ENCODE measurements around the gene CAMTA2.
A peak's percentile ranks its signal among the peaks of the same experiment; 100 is the strongest.

Gene CAMTA2

GRCh38 chr17:4947411-4948165 lies 39.9 kb downstream of the CAMTA2 start:
- peak overlapping the region; percentile 90 to 99 (median 98) for H3K4me2 ChIP-seq
- peaks cover 46 to 57% (median 55%) of the 10 kb centered on the region in 11 experiments for H4K20me1 ChIP-seq
- no peaks in the 10 kb centered on the region for H3K27me3 ChIP-seq
- no peak for TF ChIP-seq Cebpa-rat (IDR thresholded peaks at IDR 0.05)
- no peaks in the 10 kb centered on the region for H3K9me3 ChIP-seq (replicated peaks in 1 of 11)
- peak overlapping the region; percentile 91 to 100 (median 99) for H3K9ac ChIP-seq
- H3K4me1 ChIP-seq, result peaks cover 55 to 69% (median 65%) of the 10 kb centered on the region in 10 experiments
- H3K4me3 ChIP-seq, result peak overlapping the region; percentile 85 to 100 (median 98)
- H3K36me3 ChIP-seq, result peaks cover 45 to 53% (median 51%) of the 10 kb centered on the region in 11 experiments
- H3K27ac ChIP-seq, result peak overlapping the region; percentile 90 to 99 (median 98)

- Histone ChIP-seq H3K27me3 (no peaks in the 10 kb centered on the region), H3K27ac (peak overlapping the region in 10 of 11 experiments; percentile 93 to 99 (median 98); a peak in 21 of 22 replicates), H3K4me2 (peak overlapping the region; percentile 90 to 99 (median 98)), H3K36me3 (peaks cover 49 to 59% (median 57%) of the 10 kb centered on the region in 11 experiments), H4K20me1 (peaks cover 51 to 63% (median 61%) of the 10 kb centered on the region in 11 experiments), H3K4me3 (peak overlapping the region; percentile 85 to 100 (median 98)), H3K9ac (peak overlapping the region; percentile 91 to 100 (median 99)), H3K9me3 (replicated peaks in 1 of 11) (no peaks in the 10 kb centered on the region), H3K4me1 (peaks cover 55 to 69% (median 66%) of the 10 kb centered on the region in 10 experiments)
- TF ChIP-seq Cebpa-rat (IDR thresholded peaks at IDR 0.05), result no peak
These were observed 40.5 kb downstream of the CAMTA2 start for GRCh38 chr17:4947010-4947410.

DNA sequence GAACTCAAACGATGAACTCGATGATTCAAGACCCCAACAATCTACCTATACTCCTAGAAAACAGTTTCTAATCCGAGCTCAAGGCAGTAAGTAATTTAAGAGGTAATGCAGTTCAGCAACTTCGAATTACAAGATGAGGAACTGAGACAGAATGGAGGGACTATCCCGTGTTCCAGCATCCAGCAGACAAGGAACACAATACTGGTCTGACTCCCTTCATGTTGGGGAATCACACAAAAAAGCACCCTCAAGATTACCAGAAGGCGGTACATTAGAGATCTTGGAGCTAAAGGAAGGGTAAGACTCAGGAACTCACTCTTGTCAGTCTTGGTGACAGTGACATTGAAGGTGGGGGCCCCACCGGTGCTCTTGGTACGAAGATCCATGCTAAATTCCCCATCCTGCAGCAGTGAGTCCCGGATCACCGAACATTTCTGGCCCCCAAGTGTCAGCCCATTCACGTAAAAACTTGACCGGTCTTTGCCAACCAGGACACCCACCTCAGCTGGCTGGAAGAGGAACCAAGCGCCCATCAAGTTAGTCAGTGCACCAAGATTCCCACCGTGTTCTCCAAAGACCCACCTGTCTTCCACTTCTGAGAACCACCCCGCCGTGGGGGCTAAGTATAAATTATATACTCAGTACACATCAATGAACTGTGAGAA lies 41.0 kb downstream of the CAMTA2 start:
- peak overlapping the region; percentile 85 to 100 (median 98) for H3K4me3 ChIP-seq
- peak overlapping the region in 10 of 11 experiments; percentile 93 to 99 (median 98); a peak in 20 of 22 replicates for H3K27ac ChIP-seq
- H3K9ac ChIP-seq, result peak overlapping the region; percentile 91 to 100 (median 99)
- peak overlapping the region; percentile 90 to 99 (median 98) for H3K4me2 ChIP-seq
- no peak for TF ChIP-seq Cebpa-rat (IDR thresholded peaks at IDR 0.05)
- H4K20me1 ChIP-seq, result peaks cover 54 to 69% (median 66%) of the 10 kb centered on the region in 11 experiments
- H3K4me1 ChIP-seq, result peaks cover 55 to 69% (median 66%) of the 10 kb centered on the region in 10 experiments
- H3K36me3 ChIP-seq, result peaks cover 49 to 65% (median 59%) of the 10 kb centered on the region in 11 experiments
- no peaks in the 10 kb centered on the region for H3K27me3 ChIP-seq
- H3K9me3 ChIP-seq (replicated peaks in 1 of 11), result no peaks in the 10 kb centered on the region

DNA sequence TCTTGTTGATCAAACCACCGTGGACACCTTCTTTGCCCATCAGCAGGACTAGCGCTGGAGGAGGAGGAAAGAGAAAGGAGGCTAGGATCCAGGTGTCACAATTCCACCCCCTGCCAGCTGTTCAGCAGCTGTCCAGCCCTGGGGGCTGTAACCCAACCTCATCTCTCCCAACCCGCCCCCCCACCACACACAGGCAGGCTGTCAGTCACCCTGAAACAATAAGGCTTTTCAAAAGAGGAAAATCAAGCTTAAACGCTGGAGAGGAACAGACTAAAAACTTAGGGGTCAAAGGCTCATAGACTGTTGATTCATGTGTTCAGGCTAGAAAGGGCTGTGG lies 41.6 kb downstream of the CAMTA2 start:
- peak overlapping the region; percentile 85 to 100 (median 98) for H3K4me3 ChIP-seq
- H3K9ac ChIP-seq, result peak overlapping the region; percentile 91 to 100 (median 99)
- H3K9me3 ChIP-seq (replicated peaks in 1 of 11), result no peaks in the 10 kb centered on the region
- H3K27me3 ChIP-seq, result no peaks in the 10 kb centered on the region
- peaks cover 54 to 69% (median 66%) of the 10 kb centered on the region in 10 experiments for H3K4me1 ChIP-seq
- peak overlapping the region in 10 of 11 experiments; percentile 70 to 99 (median 98); a peak in 16 of 22 replicates for H3K27ac ChIP-seq
- peaks cover 54 to 74% (median 70%) of the 10 kb centered on the region in 11 experiments for H4K20me1 ChIP-seq
- TF ChIP-seq Cebpa-rat (IDR thresholded peaks at IDR 0.05), result no peak
- H3K36me3 ChIP-seq, result peaks cover 49 to 65% (median 59%) of the 10 kb centered on the region in 11 experiments
- peak overlapping the region; percentile 90 to 99 (median 98) for H3K4me2 ChIP-seq

GRCh38 chr17:4945176-4945943 lies 42.1 kb downstream of the CAMTA2 start:
- peak overlapping the region; percentile 85 to 100 (median 98); a peak in 19 of 20 replicates for H3K4me3 ChIP-seq
- peak overlapping the region; percentile 30 to 99 (median 61); a peak in 20 of 22 replicates for H3K27ac ChIP-seq
- no peaks in the 10 kb centered on the region for H3K27me3 ChIP-seq
- H3K36me3 ChIP-seq, result peaks cover 49 to 65% (median 59%) of the 10 kb centered on the region in 11 experiments
- H3K4me1 ChIP-seq, result peaks cover 48 to 63% (median 60%) of the 10 kb centered on the region in 10 experiments
- H4K20me1 ChIP-seq, result peaks cover 54 to 79% (median 70%) of the 10 kb centered on the region in 11 experiments
- peak overlapping the region; percentile 90 to 99 (median 98) for H3K4me2 ChIP-seq
- no peak for TF ChIP-seq Cebpa-rat (IDR thresholded peaks at IDR 0.05)
- no peaks in the 10 kb centered on the region for H3K9me3 ChIP-seq (replicated peaks in 1 of 11)
- H3K9ac ChIP-seq, result peak overlapping the region; percentile 91 to 100 (median 99); a peak in 21 of 22 replicates

DNA sequence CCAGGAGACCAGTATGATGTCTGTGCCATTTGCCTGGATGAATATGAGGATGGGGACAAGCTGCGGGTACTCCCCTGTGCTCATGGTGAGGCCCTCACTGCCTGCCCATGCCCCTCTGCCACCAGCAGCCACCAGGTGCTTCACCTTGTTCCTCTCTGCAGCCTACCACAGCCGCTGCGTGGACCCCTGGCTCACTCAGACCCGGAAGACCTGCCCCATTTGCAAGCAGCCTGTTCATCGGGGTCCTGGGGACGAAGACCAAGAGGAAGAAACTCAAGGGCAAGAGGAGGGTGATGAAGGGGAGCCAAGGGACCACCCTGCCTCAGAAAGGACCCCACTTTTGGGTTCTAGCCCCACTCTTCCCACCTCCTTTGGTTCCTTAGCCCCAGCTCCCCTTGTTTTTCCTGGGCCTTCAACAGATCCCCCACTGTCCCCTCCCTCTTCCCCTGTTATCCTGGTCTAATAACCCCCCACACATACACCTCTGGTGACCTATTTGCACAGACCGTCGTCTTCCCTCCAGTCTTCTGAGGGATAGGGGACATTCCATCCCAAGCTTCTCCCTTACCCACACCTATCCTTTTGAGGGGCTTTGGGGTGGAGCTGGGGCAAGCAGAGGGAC lies 42.8 kb downstream of the CAMTA2 start:
- Histone ChIP-seq H3K27ac (peak overlapping the region; percentile 30 to 99 (median 59); a peak in 21 of 22 replicates), H3K9ac (peak overlapping the region; percentile 91 to 100 (median 99)), H3K36me3 (peaks cover 49 to 65% (median 59%) of the 10 kb centered on the region in 11 experiments), H3K9me3 (replicated peaks in 1 of 11) (no peaks in the 10 kb centered on the region), H4K20me1 (peaks cover 54 to 79% (median 70%) of the 10 kb centered on the region in 11 experiments), H3K4me2 (peak overlapping the region; percentile 90 to 99 (median 98)), H3K4me1 (peaks cover 45 to 61% (median 57%) of the 10 kb centered on the region in 10 experiments), H3K4me3 (peak overlapping the region; percentile 85 to 100 (median 98); a peak in 19 of 20 replicates), H3K27me3 (no peaks in the 10 kb centered on the region)
- no peak for TF ChIP-seq Cebpa-rat (IDR thresholded peaks at IDR 0.05)

GRCh38 chr17:4944163-4944553 lies 43.3 kb downstream of the CAMTA2 start:
- peaks cover 49 to 65% (median 59%) of the 10 kb centered on the region in 11 experiments for H3K36me3 ChIP-seq
- H3K27me3 ChIP-seq, result no peaks in the 10 kb centered on the region
- H3K4me3 ChIP-seq, result peak overlapping the region; percentile 85 to 100 (median 98); a peak in 19 of 20 replicates
- peaks cover 54 to 83% (median 70%) of the 10 kb centered on the region in 11 experiments for H4K20me1 ChIP-seq
- H3K9ac ChIP-seq, result peak overlapping the region; percentile 91 to 100 (median 99)
- H3K9me3 ChIP-seq (replicated peaks in 1 of 11), result no peaks in the 10 kb centered on the region
- H3K4me1 ChIP-seq, result peaks cover 46 to 61% (median 58%) of the 10 kb centered on the region in 10 experiments
- H3K27ac ChIP-seq, result peak overlapping the region; percentile 30 to 99 (median 59); a peak in 21 of 22 replicates
- no peak for TF ChIP-seq Cebpa-rat (IDR thresholded peaks at IDR 0.05)
- peak overlapping the region; percentile 90 to 99 (median 98) for H3K4me2 ChIP-seq
